Activated CD4-positive, alpha-beta T cell treated with anti-CD3 and anti-CD28 coated beads, Interleukin-2, amount 50 U/mL, for 48 hours (primary cell): ENCODE measurements around the gene PCDHA1.

Experiments
- DNase-seq, 2 experiments: peaks; one replicate each; pipeline ENCODE4 v3.0.0-alpha.2; 2020

Gene PCDHA1

GRCh38 chr5:140996060-140996459 is 210.1 kb downstream of the PCDHA1 start:
- DNase-seq, result no peak

GRCh38 chr5:140998921-140999410 is 213.0 kb downstream of the PCDHA1 start:
- DNase-seq, result no peak

- no peak for DNase-seq
These were observed 215.5 kb downstream of the PCDHA1 start for GRCh38 chr5:141001446-141001843.

- DNase-seq, result no peak
These were observed 216.1 kb downstream of the PCDHA1 start for GRCh38 chr5:141001844-141002604.

GRCh38 chr5:141002605-141002965 is 216.6 kb downstream of the PCDHA1 start:
- no peak for DNase-seq

- no peak for DNase-seq
These were observed 217.1 kb downstream of the PCDHA1 start for GRCh38 chr5:141003031-141003430.

GRCh38 chr5:141003791-141004611 is 218.1 kb downstream of the PCDHA1 start:
- no peak for DNase-seq

- DNase-seq, result no peak
These were observed 221.9 kb downstream of the PCDHA1 start for GRCh38 chr5:141007791-141008190.

GRCh38 chr5:141010047-141010793 is 224.3 kb downstream of the PCDHA1 start:
- DNase-seq, result no peak

GRCh38 chr5:141017943-141018342 is 232.0 kb downstream of the PCDHA1 start:
- DNase-seq, result no peak

GRCh38 chr5:141022384-141022783 is 236.4 kb downstream of the PCDHA1 start:
- no peak for DNase-seq

GRCh38 chr5:141031006-141031405 is 245.1 kb downstream of the PCDHA1 start:
- no peak for DNase-seq

- no peak for DNase-seq
These were observed 246.7 kb downstream of the PCDHA1 start for GRCh38 chr5:141032626-141033025.

- no peak for DNase-seq
These were observed 253.1 kb downstream of the PCDHA1 start for GRCh38 chr5:141039061-141039460.

- no peak for DNase-seq
These were observed 253.6 kb downstream of the PCDHA1 start for GRCh38 chr5:141039517-141039916.

GRCh38 chr5:141040093-141040770 is 254.3 kb downstream of the PCDHA1 start:
- DNase-seq, result no peak

- DNase-seq, result peak; percentile 69 to 80
These were observed 255.0 kb downstream of the PCDHA1 start for GRCh38 chr5:141040771-141041426.

- DNase-seq, result no peak
These were observed 255.5 kb downstream of the PCDHA1 start for GRCh38 chr5:141041427-141041785.

GRCh38 chr5:141042555-141042954 is 256.6 kb downstream of the PCDHA1 start:
- no peak for DNase-seq

- DNase-seq, result no peak
These were observed 264.9 kb downstream of the PCDHA1 start, which contains the start of gene PCDHB1 for GRCh38 chr5:141050622-141051520. Gene PCDHB1, plus strand, starts transcription at chr5:141051374. Its CDS starts 97 bp downstream, at chr5:141051471.

GRCh38 chr5:141051521-141051866 is 265.6 kb downstream of the PCDHA1 start:
- no peak for DNase-seq
